Mucosa of descending colon (tissue), 3 donors: ENCODE data around the gene GLUD1. TPM values are rescaled to one million over a fixed set of nuclear protein-coding genes. Genes with fewer than 3 reads are reported as not detected.
"Not testable (repeated sequence)": the region's sequence is repeated elsewhere in the genome, so short reads cannot be mapped to it uniquely, and the experiment has no call there.

ENCODE experiments used
- ATAC-seq: fragments of 200-7000 bp; cut with Tn5 transposase; one replicate; pipeline ENCODE4 v1.9.1; 2020; ENCODE audit warnings: mild to moderate bottlenecking, moderate library complexity
- DNase-seq, 3 donors: peaks; one replicate each; pipeline ENCODE4 v3.0.0-alpha.2; 2020
- H3K36me3 ChIP-seq: fragments of 200-600 bp; one replicate; pipeline ENCODE4 v1.8.0; 2021; ENCODE audit warnings: low read depth, mild to moderate bottlenecking
- H3K4me1 ChIP-seq: fragments of 200-600 bp; one replicate; pipeline ENCODE4 v1.8.0; 2021; ENCODE audit warnings: low read depth, mild to moderate bottlenecking
- H3K4me3 ChIP-seq: fragments of 200-600 bp; one replicate; pipeline ENCODE4 v1.8.0; 2021; ENCODE audit warnings: mild to moderate bottlenecking
- H3K9me3 ChIP-seq: fragments of 200-600 bp; one replicate; pipeline ENCODE4 v1.8.0; 2021; ENCODE audit warnings: mild to moderate bottlenecking
- intact Hi-C, 2 donors: fragments of 100-400 bp; cut with DNase I in 1 of 2; cut with micrococcal nuclease in 1 of 2; formaldehyde crosslinking; loops; one replicate each; pipeline versions ENCODE4 v1.11.0 to v1.11.1; 2022; cut with DNase I, micrococcal nuclease
- total RNA-seq, 3 donors: library from RNA; stranded (reverse); fragmentation: NEBNext Ultra II Directional in 2 of 3; extraction: Animal tissue kit (Norgen Biotek cat#: 25700) in 2 of 3; gene quantifications; one replicate each; pipeline versions ENCODE4 v1.2.1 to v1.2.4, GENCODE V29; 2021 to 2023
- TF ChIP-seq, protein P1 (sequence below): fragments of 200-600 bp; IDR thresholded peaks from one replicate; pipeline ENCODE4 v1.8.0; 2022; ENCODE audit warnings: antibody characterized with exemption, mild to moderate bottlenecking
- donor health status: DM: no; HTN: no; CAD: no; lungs with moderate emphysema.
- donor health status: DM: no; HTN: no; CAD: no.
- donor health status: DM: no; HTN: yes; CAD: no.

GLUD1 gene
- total RNA-seq, 3 donors from 2014 or later = 114 to 141 (median 131) TPM

DNA sequence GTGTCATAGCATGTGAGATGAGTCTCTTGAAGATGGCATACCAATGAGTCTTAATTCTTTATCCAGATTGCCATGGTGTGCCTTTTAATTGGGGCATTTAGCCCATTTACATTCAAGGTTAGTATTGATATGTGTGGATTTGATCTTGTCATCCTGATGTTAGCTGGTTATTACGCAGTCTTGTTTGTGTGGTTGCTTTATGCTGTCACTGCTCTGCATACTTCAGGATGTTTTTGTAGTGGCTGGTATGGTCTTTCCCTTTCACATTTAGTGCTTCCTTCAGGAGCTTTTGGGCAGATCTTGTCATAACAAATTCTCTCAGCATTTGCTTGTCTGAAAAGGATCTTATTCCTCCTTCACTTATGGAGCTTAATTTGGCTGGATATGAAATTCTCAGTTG is 58.0 kb downstream of the GLUD1 start:
- H3K4me1 ChIP-seq = no peaks in the 10 kb centered on the region
- TF ChIP-seq, protein P1, sequence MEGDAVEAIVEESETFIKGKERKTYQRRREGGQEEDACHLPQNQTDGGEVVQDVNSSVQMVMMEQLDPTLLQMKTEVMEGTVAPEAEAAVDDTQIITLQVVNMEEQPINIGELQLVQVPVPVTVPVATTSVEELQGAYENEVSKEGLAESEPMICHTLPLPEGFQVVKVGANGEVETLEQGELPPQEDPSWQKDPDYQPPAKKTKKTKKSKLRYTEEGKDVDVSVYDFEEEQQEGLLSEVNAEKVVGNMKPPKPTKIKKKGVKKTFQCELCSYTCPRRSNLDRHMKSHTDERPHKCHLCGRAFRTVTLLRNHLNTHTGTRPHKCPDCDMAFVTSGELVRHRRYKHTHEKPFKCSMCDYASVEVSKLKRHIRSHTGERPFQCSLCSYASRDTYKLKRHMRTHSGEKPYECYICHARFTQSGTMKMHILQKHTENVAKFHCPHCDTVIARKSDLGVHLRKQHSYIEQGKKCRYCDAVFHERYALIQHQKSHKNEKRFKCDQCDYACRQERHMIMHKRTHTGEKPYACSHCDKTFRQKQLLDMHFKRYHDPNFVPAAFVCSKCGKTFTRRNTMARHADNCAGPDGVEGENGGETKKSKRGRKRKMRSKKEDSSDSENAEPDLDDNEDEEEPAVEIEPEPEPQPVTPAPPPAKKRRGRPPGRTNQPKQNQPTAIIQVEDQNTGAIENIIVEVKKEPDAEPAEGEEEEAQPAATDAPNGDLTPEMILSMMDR = no peak
- DNase-seq = no peak
- no peaks in the 10 kb centered on the region for H3K36me3 ChIP-seq
- intact Hi-C loops = no loop called here
- no peak overlapping the region for H3K4me3 ChIP-seq
- ATAC-seq = no peak
- no peaks in the 10 kb centered on the region for H3K9me3 ChIP-seq

DNA sequence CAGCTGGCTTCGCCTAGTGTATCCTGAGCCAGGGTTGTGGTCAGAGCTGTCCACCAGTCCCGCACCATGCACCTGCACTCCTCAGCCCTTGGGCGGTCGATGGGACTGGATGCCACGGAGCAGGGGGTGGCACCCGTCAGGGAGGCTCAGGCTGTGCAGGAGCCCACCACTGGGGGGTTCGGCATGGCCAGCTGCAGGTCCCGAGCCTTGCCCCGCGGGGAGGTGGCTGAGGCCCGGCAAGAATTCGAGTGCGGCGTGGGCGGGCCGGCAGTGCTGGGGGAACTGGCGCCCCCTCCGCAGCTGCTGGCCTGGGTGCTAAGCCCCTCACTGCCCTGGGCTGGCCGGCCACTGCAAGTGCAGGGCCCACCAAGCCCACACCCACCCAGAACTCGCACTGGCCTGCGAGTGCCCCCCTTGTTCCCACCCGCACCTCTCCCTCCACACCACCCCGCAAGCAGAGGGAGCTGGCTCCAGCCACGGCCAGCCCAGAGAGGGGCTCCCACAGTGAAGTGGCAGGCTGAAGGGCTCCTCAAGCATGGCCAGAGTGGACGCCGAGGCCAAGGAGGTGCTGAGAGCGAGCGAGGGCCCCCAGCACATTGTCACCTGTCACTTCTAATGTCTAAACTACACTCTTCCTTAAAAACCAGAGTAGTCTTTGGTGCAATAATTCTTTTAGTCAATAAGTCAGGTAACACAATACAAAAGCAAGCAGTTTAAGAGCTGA is 63.6 kb downstream of the GLUD1 start:
- intact Hi-C loops = no loop called here
- Histone ChIP-seq H3K4me1 (no peaks in the 10 kb centered on the region), H3K9me3 (peaks cover 3% of the 10 kb centered on the region), H3K4me3 (no peak overlapping the region), H3K36me3 (no peaks in the 10 kb centered on the region)
- ATAC-seq (no peak), DNase-seq (no peak)
- TF ChIP-seq, protein P1 = no peak

DNA sequence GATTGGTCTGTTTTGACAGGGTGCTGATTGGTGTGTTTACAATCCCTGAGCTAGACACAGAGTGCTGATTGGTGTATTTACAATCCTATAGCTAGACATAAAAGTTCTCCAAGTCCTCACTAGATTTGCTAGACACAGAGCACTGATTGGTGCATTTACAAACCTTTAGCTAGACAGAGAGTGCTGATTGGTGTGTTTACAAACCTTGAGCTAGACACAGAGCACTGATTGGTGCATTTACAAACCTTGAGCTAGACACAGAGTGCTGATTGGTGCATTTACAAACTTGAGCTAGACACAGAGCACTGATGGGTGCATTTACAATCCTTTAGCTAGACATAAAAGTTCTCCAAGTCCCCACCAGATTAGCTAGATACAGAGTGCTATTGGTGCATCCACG is 64.2 kb downstream of the GLUD1 start:
- H3K4me1 ChIP-seq, H3K4me3 ChIP-seq, DNase-seq, ATAC-seq, H3K36me3 ChIP-seq, intact Hi-C loops, H3K9me3 ChIP-seq: not testable (repeated sequence)

DNA sequence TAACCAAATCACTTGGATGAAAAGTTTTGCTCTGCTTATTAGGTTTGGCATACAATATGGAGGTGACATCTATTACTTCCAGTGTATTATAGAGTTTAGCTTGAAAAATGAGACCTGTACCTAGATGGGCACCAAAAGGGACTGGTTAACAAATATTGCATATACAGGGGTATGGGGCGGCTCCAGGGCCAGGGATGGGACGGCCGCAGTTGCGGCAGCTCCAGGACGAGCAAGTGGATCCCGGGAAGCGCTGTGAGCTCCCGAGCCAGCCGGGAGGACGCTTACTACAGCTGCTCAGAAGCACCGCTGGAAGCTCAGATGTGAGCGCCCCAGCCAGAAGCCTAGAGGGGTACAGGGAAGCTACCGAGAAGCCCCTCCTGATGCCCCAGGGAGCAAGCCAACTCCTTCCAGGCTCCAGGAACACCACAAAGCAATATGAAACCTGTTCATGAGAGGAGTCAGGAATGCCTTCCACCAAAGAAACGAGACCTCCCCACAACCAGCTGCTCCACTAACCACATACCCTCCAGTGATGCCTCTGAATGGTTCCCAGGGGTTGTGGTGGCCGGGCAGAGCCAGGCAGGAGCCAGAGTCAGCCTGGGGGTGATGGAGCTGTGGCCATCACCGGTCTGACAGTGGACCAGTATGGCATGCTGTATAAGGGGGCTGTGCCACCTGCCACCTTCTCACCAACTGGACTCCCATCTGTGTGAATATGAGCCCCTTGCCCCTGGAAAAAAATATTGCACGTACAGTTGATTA is 67.7 kb downstream of the GLUD1 start:
- H3K4me1 ChIP-seq, ATAC-seq, DNase-seq, intact Hi-C loops, H3K36me3 ChIP-seq, H3K9me3 ChIP-seq, H3K4me3 ChIP-seq: not testable (repeated sequence)

DNA sequence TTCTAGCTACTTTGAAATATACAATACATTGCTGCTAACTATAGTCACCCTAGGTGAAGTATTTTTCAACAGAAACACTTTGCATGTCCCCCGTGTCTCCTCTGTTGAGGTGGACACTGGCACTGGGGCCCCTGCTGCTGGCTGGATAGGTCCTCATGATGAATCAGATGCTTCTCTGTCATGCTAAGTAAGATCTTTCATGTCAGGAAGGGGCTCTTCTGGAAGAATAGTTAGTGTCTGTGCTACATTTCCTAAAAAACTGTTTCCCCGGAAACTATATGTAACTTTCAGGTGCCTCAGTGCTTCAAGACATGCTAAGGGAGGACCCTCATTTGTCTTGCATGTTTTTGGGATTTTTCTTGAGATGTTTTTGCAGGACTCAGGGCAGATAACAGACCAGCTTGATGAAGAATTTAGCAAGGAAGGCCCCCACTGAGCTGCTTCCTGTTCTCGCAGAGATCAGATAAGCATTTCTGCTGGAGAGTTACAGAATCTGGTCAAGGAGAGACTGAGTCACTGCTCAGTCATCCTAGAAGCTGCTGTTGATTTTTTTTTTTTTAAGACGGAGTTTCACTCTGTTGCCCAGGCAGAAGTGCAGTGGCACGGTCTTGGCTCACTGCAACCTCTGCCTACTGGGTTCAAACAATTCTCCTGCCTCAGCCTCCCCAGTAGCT is 69.2 kb downstream of the GLUD1 start:
- H3K36me3 ChIP-seq, H3K4me3 ChIP-seq, H3K4me1 ChIP-seq, intact Hi-C loops, H3K9me3 ChIP-seq, DNase-seq, ATAC-seq: not testable (repeated sequence)

DNA sequence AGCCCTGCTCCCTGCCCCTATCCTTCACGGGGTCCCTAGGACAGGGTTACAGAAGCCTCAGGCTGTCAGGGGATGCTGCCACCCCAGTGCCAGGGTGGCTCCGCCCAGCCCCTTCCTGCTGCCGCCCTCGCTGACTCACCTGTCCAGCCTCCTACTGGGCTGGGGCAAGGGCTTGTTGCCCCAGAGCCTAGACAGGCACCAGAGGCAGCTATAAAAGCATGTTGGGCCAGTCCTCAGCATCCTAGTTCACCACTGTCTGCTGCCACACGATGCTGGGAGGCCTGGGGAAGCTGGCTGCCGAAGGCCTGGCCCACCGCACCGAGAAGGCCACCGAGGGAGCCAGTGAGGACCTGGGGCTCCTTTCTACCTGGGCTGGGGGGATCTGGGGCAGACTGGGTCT is 74.6 kb downstream of the GLUD1 start, which contains the start of gene FAM25A:
FAM25A (plus strand) TSS at position 239 of the 400 bp plus-strand sequence; CDS start at position 270, 31 bp downstream.
- intact Hi-C loops, H3K36me3 ChIP-seq, H3K4me1 ChIP-seq: not testable (repeated sequence)

DNA sequence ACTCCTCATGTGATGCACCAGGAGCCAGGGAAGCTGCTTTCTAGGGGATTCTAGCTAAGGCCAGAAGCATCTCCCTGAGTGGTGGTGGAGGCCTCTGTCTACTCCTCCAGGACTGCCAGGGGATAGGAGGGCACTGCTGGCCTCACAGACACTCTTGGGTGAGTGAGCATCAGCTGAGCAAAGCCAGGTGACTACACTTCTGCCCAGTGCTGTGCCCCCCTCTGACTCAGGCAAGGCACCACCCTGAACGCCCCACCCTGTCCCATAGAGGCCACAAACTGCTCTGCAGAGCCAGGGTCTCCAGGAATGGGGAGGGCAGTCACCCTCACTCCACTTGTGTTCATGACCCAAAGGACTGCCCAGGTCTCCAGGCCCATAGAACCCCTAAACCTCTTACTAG is 75.1 kb downstream of the GLUD1 start:
- H3K9me3 ChIP-seq, ATAC-seq, H3K36me3 ChIP-seq, DNase-seq, H3K4me1 ChIP-seq, intact Hi-C loops, H3K4me3 ChIP-seq: not testable (repeated sequence)

More for the DNA sequence above, 74.6 kb downstream of the GLUD1 start, which contains the start of gene FAM25A:
- H3K9me3 ChIP-seq, DNase-seq, H3K4me3 ChIP-seq, ATAC-seq: not testable (repeated sequence)

DNA sequence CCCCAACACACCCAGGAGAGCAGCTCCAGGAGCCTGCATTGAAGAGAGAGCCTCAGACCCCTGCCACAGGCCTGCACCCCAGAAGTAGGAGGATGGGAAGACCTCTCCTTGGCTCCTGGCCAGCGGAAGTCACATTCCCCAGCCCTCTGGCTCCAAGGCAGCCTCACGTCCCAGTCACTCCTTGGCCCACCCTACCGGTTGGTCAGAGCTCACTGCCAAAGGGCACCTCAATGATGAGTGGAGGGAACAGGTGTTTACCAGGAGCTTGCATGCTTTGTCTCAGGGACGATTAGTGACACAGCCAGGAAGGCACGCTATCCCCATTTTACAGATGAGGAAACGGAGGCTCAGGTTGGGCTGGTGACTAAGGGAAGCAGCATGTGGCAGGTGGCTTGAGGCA is 75.6 kb downstream of the GLUD1 start:
- intact Hi-C loops, ATAC-seq, H3K4me3 ChIP-seq, H3K36me3 ChIP-seq, H3K4me1 ChIP-seq, H3K9me3 ChIP-seq, DNase-seq: not testable (repeated sequence)

DNA sequence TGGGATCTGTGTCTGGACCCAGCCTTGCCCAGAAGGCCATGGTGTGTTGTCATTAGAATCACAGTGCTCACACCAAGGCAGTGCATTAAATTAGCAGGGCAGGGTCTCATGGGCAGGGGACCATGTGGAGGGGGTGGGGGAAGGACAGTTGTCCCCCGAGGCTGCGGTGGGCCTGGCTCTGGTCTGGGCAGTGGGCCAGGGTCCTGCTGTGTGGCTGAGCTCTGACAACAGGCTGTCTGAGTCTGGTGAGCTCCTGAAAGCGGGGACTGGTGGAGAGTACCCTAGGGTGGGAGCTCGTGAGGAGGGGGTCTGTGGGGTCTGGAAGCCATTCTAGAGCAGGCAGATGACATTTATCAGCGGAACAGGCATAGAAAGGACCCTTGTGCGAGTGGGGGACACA is 76.5 kb downstream of the GLUD1 start:
- intact Hi-C loops, H3K4me1 ChIP-seq, H3K36me3 ChIP-seq, ATAC-seq, H3K4me3 ChIP-seq, H3K9me3 ChIP-seq, DNase-seq: not testable (repeated sequence)

DNA sequence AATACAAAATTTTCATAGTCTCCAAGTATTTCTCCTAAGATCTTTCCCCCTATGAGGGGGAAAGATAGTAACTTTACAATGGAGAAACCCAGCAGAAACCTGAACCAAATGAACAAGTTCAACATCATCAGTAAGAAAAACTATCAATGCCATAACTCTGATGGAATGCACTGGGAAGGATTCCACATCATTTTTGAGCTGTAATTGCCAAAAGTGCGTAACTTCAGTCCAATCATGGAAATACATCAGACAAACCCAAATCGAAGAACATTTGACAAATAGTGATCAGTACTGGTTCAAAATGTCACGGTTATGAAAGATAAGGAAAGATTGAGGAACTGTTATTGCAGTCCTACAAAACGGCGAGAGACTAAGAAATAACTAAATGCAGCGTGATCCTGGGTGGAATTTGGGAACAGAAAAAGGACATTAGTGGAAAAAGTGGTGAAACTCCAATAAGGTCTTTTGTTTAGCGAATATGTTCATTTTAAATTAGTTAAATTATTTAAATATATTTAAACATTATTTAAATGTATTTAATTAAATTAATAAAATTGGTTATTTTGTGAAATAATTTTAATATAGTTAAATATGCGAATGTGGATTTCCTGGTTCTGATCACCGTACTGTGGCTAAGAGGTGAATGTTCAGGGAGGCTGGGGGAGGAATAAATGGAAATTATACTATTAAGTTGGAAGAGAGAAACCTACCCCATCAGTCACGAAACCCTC is 79.5 kb downstream of the GLUD1 start:
- intact Hi-C loops, DNase-seq: not testable (repeated sequence)

DNA sequence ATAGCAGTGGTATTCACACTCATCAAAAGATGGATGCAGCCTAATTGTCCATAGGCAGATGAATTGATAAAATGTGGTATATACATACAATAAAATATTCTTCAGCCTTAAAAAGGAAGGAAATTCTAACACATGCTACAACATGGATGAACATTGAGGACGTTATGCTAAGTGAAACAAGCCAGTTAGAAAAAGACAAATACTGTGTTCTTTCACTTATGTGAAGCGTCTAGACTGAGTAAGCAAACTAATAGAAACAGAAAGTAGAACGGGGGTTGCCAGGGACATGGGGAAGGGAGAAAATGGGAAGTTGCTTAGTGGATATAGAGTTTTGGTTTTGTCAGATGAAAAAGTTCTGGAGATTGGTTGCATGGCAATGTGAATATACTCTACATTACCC is 81.1 kb downstream of the GLUD1 start:
- ATAC-seq, intact Hi-C loops, H3K4me1 ChIP-seq, DNase-seq, H3K9me3 ChIP-seq, H3K4me3 ChIP-seq, H3K36me3 ChIP-seq: not testable (repeated sequence)

More for the DNA sequence above, 79.5 kb downstream of the GLUD1 start:
- not testable (repeated sequence) for H3K9me3 ChIP-seq, ATAC-seq, H3K36me3 ChIP-seq, H3K4me1 ChIP-seq, H3K4me3 ChIP-seq
